NCI-H1436 treated with DMSO at 0.1 percent for 48 hours (cell line): ENCODE results near the gene IVNS1ABP.
"Not testable (repeated sequence)": the region's sequence is repeated elsewhere in the genome, so short reads cannot be mapped to it uniquely, and the experiment has no call there.

Source experiments
- DNase-seq: peaks from one replicate; lab custom pipeline; 2025; lab: John Stamatoyannopoulos, UW

IVNS1ABP gene

DNA sequence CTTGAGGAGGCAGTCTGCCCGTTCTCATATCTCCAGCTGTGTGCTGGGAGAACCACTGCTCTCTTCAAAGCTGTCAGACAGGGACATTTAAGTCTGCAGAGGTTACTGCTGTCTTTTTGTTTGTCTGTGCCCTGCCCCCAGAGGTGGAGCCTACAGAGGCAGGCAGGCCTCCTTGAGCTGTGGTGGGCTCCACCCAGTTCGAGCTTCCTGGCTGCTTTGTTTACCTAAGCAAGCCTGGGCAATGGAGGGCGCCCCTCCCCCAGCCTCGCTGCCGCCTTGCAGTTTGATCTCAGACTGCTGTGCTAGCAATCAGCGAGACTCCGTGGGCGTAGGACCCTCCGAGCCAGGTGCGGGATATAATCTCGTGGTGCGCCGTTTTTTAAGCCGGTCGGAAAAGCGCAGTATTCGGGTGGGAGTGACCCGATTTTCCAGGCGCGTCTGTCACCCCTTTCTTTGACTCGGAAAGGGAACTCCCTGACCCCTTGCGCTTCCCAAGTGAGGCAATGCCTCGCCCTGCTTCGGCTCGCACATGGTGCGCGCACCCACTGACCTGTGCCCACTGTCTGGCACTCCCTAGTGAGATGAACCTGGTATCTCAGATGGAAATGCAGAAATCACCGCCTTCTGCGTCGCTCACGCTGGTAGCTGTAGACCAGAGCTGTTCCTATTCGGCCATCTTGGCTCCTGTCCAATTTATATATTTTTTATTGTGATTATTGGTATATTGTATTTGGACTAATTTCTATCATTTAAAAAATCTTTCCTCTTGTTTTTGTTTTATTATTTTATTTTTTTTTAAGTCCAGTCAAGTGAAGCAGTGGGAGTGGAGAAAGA is 59.7 kb downstream of the IVNS1ABP start:
- not testable (repeated sequence) for DNase-seq

DNA sequence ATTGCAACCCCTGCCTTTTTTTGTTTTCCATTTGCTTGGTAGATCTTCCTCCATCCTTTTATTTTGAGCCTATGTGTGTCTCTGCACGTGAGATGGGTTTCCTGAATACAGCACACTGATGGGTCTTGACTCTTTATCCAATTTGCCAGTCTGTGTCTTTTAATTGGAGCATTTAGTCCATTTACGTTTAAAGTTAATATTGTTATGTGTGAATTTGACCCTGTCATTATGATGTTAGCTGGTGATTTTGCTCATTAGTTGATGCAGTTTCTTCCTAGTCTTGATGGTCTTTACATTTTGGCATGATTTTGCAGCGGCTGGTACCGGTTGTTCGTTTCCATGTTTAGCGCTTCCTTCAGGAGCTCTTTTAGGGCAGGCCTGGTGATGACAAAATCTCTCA is 61.4 kb downstream of the IVNS1ABP start:
- DNase-seq = not testable (repeated sequence)

DNA sequence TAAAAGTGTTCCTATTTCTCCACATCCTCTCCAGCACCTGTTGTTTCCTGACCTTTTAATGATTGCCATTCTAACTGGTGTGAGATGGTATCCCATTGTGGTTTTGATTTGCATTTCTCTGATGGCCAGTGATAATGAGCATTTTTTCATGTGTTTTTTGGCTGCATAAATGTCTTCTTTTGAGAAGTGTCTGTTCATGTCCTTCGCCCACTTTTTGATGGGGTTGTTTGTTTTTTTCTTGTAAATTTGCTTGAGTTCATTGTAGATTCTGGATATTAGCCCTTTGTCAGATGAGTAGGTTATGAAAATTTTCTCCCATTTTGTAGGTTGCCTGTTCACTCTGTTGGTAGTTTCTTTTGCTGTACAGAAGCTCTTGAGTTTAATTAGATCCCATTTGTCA is 64.6 kb downstream of the IVNS1ABP start:
- not testable (repeated sequence) for DNase-seq

DNA sequence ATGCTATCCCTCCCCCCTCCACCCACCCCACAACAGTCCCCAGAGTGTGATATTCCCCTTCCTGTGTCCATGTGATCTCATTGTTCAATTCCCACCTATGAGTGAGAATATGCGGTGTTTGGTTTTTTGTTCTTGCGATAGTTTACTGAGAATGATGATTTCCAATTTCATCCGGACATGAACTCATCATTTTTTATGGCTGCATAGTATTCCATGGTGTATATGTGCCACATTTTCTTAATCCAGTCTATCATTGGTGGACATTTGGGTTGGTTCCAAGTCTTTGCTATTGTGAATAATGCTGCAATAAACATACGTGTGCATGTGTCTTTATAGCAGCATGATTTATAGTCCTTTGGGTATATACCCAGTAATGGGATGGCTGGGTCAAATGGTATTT is 65.1 kb downstream of the IVNS1ABP start:
- DNase-seq = not testable (repeated sequence)

DNA sequence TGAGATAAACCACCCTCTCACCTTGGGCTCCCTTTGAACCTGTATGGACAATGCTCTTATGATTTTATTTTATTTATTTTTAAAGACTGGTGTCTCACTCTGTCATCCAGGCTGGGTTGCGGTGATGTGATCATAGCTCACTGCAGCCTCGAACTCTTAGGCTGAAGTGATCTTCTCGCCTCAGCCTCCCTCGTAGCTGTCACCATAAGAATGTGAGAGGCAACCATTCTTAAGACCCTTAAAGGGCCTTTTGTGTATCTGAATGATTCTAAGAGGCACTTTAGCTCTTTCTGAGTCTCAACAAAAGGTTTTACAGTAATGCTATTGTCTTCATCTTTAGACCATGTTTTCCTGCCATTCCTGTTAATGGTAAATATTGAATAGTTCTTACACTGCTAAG is 67.0 kb downstream of the IVNS1ABP start:
- DNase-seq = no peak

DNA sequence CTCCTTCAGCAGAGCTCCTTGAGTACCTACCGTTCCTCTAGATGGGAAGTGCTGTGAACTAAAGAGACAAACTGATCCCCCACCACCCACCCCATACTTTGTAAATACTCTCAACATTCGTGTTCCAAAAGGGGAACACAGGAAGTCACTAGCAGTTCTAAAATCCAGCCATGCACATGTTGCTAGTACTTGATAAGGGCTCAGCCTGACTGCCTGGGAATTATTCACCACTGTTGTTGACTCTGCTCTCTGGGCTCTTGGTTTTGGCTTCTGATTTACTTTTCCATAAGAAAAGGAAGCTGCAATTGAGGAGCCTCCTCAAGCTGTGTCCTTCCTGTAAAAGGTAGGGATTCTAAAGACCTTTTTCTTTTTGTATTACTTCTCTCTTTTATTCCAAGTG is 67.5 kb downstream of the IVNS1ABP start:
- DNase-seq = no peak
